A673 (cell line): ENCODE measurements around the gene BCAN.

Experiments used
- EZH2 ChIP-seq: fragments of 200-600 bp; sonication (generic); IDR thresholded peaks from 2 replicates; pipeline ENCODE4 v1.6.1; 2017; ENCODE audit warnings: borderline replicate concordance, low read depth, mild to moderate bottlenecking, mixed read lengths, antibody characterized with exemption, low read length; ENCODE audit not compliant: poor library complexity, severe bottlenecking
- TF ChIP-seq, protein P1 (sequence below): fragments of 300-800, 200-600 bp; sonication (generic); conservative IDR thresholded peaks from 2 replicates; pipeline ENCODE4 v1.5.1; 2017; ENCODE audit warnings: low read depth, mild to moderate bottlenecking, antibody characterized with exemption, low read length, moderate library complexity, mixed read lengths

DNA sequence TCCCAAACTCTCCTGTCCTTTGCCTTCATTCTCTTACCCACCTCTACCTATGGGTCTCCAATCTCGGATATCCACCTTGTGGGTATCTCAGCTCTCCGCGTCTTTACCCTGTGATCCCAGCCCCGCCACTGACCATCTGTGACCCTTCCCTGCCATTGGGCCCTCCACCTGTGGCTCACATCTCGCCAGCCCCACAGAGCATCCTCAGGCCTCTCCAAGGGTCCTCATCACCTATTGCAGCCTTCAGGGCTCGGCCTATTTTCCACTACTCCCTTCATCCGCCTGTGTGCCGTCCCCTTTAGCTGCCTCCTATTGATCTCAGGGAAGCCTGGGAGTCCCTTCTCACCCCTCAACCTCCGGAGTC is 11.1 kb downstream of the BCAN start:
- TF ChIP-seq, protein P1, sequence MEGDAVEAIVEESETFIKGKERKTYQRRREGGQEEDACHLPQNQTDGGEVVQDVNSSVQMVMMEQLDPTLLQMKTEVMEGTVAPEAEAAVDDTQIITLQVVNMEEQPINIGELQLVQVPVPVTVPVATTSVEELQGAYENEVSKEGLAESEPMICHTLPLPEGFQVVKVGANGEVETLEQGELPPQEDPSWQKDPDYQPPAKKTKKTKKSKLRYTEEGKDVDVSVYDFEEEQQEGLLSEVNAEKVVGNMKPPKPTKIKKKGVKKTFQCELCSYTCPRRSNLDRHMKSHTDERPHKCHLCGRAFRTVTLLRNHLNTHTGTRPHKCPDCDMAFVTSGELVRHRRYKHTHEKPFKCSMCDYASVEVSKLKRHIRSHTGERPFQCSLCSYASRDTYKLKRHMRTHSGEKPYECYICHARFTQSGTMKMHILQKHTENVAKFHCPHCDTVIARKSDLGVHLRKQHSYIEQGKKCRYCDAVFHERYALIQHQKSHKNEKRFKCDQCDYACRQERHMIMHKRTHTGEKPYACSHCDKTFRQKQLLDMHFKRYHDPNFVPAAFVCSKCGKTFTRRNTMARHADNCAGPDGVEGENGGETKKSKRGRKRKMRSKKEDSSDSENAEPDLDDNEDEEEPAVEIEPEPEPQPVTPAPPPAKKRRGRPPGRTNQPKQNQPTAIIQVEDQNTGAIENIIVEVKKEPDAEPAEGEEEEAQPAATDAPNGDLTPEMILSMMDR = no peak
- no peak for TF ChIP-seq EZH2
